HEK293 (cell line): ENCODE measurements around the gene CDH22.

Experiments used
- CTCF ChIA-PET: fragments of 350-600 bp; formaldehyde crosslinking; extraction: SDS; loops from one replicate; lab custom pipeline; 2021; ENCODE audit warnings: antibody characterized with exemption; lab: Yijun Ruan, JAX
- POLR2A ChIA-PET: fragments of 300-600 bp; formaldehyde crosslinking; extraction: SDS; loops from one replicate; lab custom pipeline; 2020; ENCODE audit warnings: antibody characterized with exemption, inconsistent platforms; lab: Yijun Ruan, JAX
- H3K27ac ChIP-seq: fragments of 200-500 bp; sonication (Bioruptor generic); 2 replicates; pipeline ENCODE4 v1.5.1; 2014; ENCODE audit warnings: low read depth, low read length, control low read depth, inconsistent platforms; ENCODE audit errors: extremely low read depth
- H3K36me3 ChIP-seq, 2 experiments: fragments of 200-500 bp in 1 of 2; sonication (Bioruptor generic) in 1 of 2; 1 replicate in 1 of 2; 2 replicates in 1 of 2; pipeline ENCODE4 v1.5.1; 2014 to 2017; ENCODE audit warnings: inconsistent platforms in 2 of 2, low read length in 2 of 2; ENCODE audit not compliant: control insufficient read depth in 2 of 2, insufficient read depth in 1 of 2
- H3K4me1 ChIP-seq: fragments of 200-500 bp; sonication (Bioruptor generic); 2 replicates; pipeline ENCODE4 v1.5.1; 2014; ENCODE audit warnings: mild to moderate bottlenecking, low read length, inconsistent platforms; ENCODE audit not compliant: control insufficient read depth, insufficient read depth
- H3K4me3 ChIP-seq: 2 replicates; pipeline ENCODE4 v1.5.1; 2011; ENCODE audit warnings: low read depth, mild to moderate bottlenecking, control low read depth, low read length, moderate library complexity
- H3K9me3 ChIP-seq: fragments of 200-500 bp; sonication (Bioruptor generic); 2 replicates; pipeline ENCODE4 v1.5.1; 2014; ENCODE audit warnings: low read depth, low read length, inconsistent platforms; ENCODE audit not compliant: control insufficient read depth, insufficient read depth
- EGR2 ChIP-seq: fragments of 450-650 bp; formaldehyde crosslinking; IDR thresholded peaks from 2 replicates; pipeline ENCODE4 v1.5.1; 2016; ENCODE audit warnings: low read depth, missing biosample characterization, missing genetic modification characterization
- GLIS2 ChIP-seq: fragments of 450-650 bp; formaldehyde crosslinking; IDR thresholded peaks from 2 replicates; pipeline ENCODE4 v1.5.1; 2016; ENCODE audit warnings: missing biosample characterization, missing genetic modification characterization
- KLF1 ChIP-seq: fragments of 450-650 bp; formaldehyde crosslinking; IDR thresholded peaks from 2 replicates; pipeline ENCODE4 v1.5.1; 2016; ENCODE audit warnings: missing biosample characterization, missing genetic modification characterization
- KLF16 ChIP-seq: fragments of 450-650 bp; formaldehyde crosslinking; IDR thresholded peaks from 2 replicates; pipeline ENCODE4 v1.5.1; 2017; ENCODE audit warnings: missing biosample characterization, missing genetic modification characterization
- SP2 ChIP-seq: fragments of 450-650 bp; formaldehyde crosslinking; IDR thresholded peaks from 2 replicates; pipeline ENCODE4 v1.5.1; 2016; ENCODE audit warnings: missing biosample characterization, missing genetic modification characterization
- SP7 ChIP-seq: fragments of 450-650 bp; formaldehyde crosslinking; IDR thresholded peaks from 2 replicates; pipeline ENCODE4 v1.5.1; 2016; ENCODE audit warnings: missing biosample characterization, missing genetic modification characterization
- ZBTB10 ChIP-seq: fragments of 450-650 bp; formaldehyde crosslinking; IDR thresholded peaks from 2 replicates; pipeline ENCODE4 v1.5.1; 2016; ENCODE audit warnings: missing biosample characterization, missing genetic modification characterization
- ZBTB17 ChIP-seq: fragments of 450-650 bp; formaldehyde crosslinking; IDR thresholded peaks from 2 replicates; pipeline ENCODE4 v1.5.1; 2016; ENCODE audit warnings: missing biosample characterization, missing genetic modification characterization
- ZBTB20 ChIP-seq: fragments of 450-650 bp; formaldehyde crosslinking; IDR thresholded peaks from 2 replicates; pipeline ENCODE4 v1.5.1; 2016; ENCODE audit warnings: missing biosample characterization, missing genetic modification characterization
- ZBTB48 ChIP-seq: fragments of 450-650 bp; formaldehyde crosslinking; IDR thresholded peaks from 2 replicates; pipeline ENCODE4 v1.5.1; 2016; ENCODE audit warnings: missing biosample characterization, missing genetic modification characterization
- ZFHX2 ChIP-seq: fragments of 450-650 bp; formaldehyde crosslinking; conservative IDR thresholded peaks from 2 replicates; pipeline ENCODE4 v1.5.1; 2016; ENCODE audit warnings: missing biosample characterization, missing genetic modification characterization
- ZIC2 ChIP-seq: fragments of 450-650 bp; formaldehyde crosslinking; IDR thresholded peaks from 2 replicates; pipeline ENCODE4 v1.5.1; 2016; ENCODE audit warnings: missing biosample characterization, missing genetic modification characterization
- ZNF157 ChIP-seq: fragments of 450-650 bp; formaldehyde crosslinking; IDR thresholded peaks from 2 replicates; pipeline ENCODE4 v1.5.1; 2016; ENCODE audit warnings: missing biosample characterization, missing genetic modification characterization
- ZNF341 ChIP-seq: fragments of 450-650 bp; formaldehyde crosslinking; IDR thresholded peaks from 2 replicates; pipeline ENCODE4; 2016; ENCODE audit warnings: low read depth, missing biosample characterization, missing genetic modification characterization
- ZNF350 ChIP-seq: fragments of 450-650 bp; formaldehyde crosslinking; IDR thresholded peaks from 2 replicates; pipeline ENCODE4 v1.5.0; 2017; ENCODE audit warnings: missing biosample characterization, mild to moderate bottlenecking, missing genetic modification characterization
- ZNF366 ChIP-seq: fragments of 450-650 bp; formaldehyde crosslinking; conservative IDR thresholded peaks from 2 replicates; pipeline ENCODE4 v1.5.1; 2016; ENCODE audit warnings: missing biosample characterization, missing genetic modification characterization
- ZNF560 ChIP-seq: fragments of 450-650 bp; formaldehyde crosslinking; IDR thresholded peaks from 2 replicates; pipeline ENCODE4 v1.5.1; 2017; ENCODE audit warnings: missing biosample characterization, missing genetic modification characterization, borderline replicate concordance
- TF ChIP-seq, protein P1 (sequence below): fragments of 450-650 bp; formaldehyde crosslinking; IDR thresholded peaks from 2 replicates; pipeline ENCODE4 v1.5.1; 2016; ENCODE audit warnings: missing biosample characterization, missing genetic modification characterization
- TF ChIP-seq, protein P2 (sequence below): fragments of 450-650 bp; formaldehyde crosslinking; IDR thresholded peaks from 2 replicates; pipeline ENCODE4 v1.5.1; 2016; ENCODE audit warnings: missing biosample characterization, missing genetic modification characterization
- TF ChIP-seq, protein P3 (sequence below): fragments of 450-650 bp; formaldehyde crosslinking; IDR thresholded peaks from 2 replicates; pipeline ENCODE4 v1.5.1; 2016; ENCODE audit warnings: missing biosample characterization, missing genetic modification characterization
- TF ChIP-seq, protein P4 (sequence below): fragments of 450-650 bp; formaldehyde crosslinking; IDR thresholded peaks from 2 replicates; pipeline ENCODE4 v1.5.1; 2017; ENCODE audit warnings: missing biosample characterization, missing genetic modification characterization
- TF ChIP-seq, protein P5 (sequence below): fragments of 450-650 bp; formaldehyde crosslinking; IDR thresholded peaks from 2 replicates; pipeline ENCODE4 v1.5.1; 2016; ENCODE audit warnings: missing biosample characterization, missing genetic modification characterization

Gene CDH22

GRCh38 chr20:46308258-46309157, at the start of gene CDH22:
Gene CDH22, minus strand, starts transcription at chr20:46308498. Its CDS starts 57,204 bp downstream, at chr20:46251294.
- CTCF ChIA-PET = interaction anchor here (0.6 to 1.0 kb wide), 3 partner anchors 91 to 454 kb away, joined by 3 to 5 read pairs (median 4); no protein-coding TSS in a partner anchor
- POLR2A ChIA-PET = no interaction called here
- Histone ChIP-seq H3K36me3 (no peaks in the 10 kb centered on the region), H3K4me1 (peaks cover 3% of the 10 kb centered on the region; the same call in 1 of the 2 replicates), H3K4me3 (peak within 1 kb of the TSS; percentile 33), H3K9me3 (no peaks in the 10 kb centered on the region), H3K27ac (no peak within 1 kb of the TSS)
- TF ChIP-seq, protein P1, sequence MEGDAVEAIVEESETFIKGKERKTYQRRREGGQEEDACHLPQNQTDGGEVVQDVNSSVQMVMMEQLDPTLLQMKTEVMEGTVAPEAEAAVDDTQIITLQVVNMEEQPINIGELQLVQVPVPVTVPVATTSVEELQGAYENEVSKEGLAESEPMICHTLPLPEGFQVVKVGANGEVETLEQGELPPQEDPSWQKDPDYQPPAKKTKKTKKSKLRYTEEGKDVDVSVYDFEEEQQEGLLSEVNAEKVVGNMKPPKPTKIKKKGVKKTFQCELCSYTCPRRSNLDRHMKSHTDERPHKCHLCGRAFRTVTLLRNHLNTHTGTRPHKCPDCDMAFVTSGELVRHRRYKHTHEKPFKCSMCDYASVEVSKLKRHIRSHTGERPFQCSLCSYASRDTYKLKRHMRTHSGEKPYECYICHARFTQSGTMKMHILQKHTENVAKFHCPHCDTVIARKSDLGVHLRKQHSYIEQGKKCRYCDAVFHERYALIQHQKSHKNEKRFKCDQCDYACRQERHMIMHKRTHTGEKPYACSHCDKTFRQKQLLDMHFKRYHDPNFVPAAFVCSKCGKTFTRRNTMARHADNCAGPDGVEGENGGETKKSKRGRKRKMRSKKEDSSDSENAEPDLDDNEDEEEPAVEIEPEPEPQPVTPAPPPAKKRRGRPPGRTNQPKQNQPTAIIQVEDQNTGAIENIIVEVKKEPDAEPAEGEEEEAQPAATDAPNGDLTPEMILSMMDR (tag by site-specific recombination) = peak; percentile 59
- TF ChIP-seq KLF1 (tag by site-specific recombination) (0 out of 2 replicates have a peak, but pooled peaks have one; percentile 24), ZNF560 (tag by site-specific recombination) (no peak), ZNF157 (no peak), ZBTB10 (tag by site-specific recombination) (peak; percentile 55; the same call in 1 of the 2 replicates), SP7 (0 out of 2 replicates have a peak, but pooled peaks have one; percentile 9), ZBTB48 (peak; percentile 83), EGR2 (tag by site-specific recombination) (peak; percentile 17; the same call in 1 of the 2 replicates), GLIS2 (peak; percentile 88), ZFHX2 (tag by site-specific recombination) (peak; percentile 55), KLF16 (tag by site-specific recombination) (0 out of 2 replicates have a peak, but pooled peaks have one; percentile 25), ZBTB20 (tag by site-specific recombination) (peak; percentile 18; the same call in 1 of the 2 replicates), ZNF350 (no peak), ZNF366 (tag by site-specific recombination) (peak; percentile 74), SP2 (tag by site-specific recombination) (peak; percentile 41; the same call in 1 of the 2 replicates), ZNF341 (tag by site-specific recombination) (peak; percentile 38; the same call in 1 of the 2 replicates), ZBTB17 (peak; percentile 40; the same call in 1 of the 2 replicates), ZIC2 (tag by site-specific recombination) (peak; percentile 88)
- TF ChIP-seq, protein P2, sequence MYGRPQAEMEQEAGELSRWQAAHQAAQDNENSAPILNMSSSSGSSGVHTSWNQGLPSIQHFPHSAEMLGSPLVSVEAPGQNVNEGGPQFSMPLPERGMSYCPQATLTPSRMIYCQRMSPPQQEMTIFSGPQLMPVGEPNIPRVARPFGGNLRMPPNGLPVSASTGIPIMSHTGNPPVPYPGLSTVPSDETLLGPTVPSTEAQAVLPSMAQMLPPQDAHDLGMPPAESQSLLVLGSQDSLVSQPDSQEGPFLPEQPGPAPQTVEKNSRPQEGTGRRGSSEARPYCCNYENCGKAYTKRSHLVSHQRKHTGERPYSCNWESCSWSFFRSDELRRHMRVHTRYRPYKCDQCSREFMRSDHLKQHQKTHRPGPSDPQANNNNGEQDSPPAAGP (tag by site-specific recombination) = peak; percentile 66
- TF ChIP-seq, protein P3, sequence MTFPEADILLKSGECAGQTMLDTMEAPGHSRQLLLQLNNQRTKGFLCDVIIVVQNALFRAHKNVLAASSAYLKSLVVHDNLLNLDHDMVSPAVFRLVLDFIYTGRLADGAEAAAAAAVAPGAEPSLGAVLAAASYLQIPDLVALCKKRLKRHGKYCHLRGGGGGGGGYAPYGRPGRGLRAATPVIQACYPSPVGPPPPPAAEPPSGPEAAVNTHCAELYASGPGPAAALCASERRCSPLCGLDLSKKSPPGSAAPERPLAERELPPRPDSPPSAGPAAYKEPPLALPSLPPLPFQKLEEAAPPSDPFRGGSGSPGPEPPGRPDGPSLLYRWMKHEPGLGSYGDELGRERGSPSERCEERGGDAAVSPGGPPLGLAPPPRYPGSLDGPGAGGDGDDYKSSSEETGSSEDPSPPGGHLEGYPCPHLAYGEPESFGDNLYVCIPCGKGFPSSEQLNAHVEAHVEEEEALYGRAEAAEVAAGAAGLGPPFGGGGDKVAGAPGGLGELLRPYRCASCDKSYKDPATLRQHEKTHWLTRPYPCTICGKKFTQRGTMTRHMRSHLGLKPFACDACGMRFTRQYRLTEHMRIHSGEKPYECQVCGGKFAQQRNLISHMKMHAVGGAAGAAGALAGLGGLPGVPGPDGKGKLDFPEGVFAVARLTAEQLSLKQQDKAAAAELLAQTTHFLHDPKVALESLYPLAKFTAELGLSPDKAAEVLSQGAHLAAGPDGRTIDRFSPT = no peak
- TF ChIP-seq, protein P4, sequence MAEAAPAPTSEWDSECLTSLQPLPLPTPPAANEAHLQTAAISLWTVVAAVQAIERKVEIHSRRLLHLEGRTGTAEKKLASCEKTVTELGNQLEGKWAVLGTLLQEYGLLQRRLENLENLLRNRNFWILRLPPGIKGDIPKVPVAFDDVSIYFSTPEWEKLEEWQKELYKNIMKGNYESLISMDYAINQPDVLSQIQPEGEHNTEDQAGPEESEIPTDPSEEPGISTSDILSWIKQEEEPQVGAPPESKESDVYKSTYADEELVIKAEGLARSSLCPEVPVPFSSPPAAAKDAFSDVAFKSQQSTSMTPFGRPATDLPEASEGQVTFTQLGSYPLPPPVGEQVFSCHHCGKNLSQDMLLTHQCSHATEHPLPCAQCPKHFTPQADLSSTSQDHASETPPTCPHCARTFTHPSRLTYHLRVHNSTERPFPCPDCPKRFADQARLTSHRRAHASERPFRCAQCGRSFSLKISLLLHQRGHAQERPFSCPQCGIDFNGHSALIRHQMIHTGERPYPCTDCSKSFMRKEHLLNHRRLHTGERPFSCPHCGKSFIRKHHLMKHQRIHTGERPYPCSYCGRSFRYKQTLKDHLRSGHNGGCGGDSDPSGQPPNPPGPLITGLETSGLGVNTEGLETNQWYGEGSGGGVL = peak; percentile 81
- TF ChIP-seq, protein P5, sequence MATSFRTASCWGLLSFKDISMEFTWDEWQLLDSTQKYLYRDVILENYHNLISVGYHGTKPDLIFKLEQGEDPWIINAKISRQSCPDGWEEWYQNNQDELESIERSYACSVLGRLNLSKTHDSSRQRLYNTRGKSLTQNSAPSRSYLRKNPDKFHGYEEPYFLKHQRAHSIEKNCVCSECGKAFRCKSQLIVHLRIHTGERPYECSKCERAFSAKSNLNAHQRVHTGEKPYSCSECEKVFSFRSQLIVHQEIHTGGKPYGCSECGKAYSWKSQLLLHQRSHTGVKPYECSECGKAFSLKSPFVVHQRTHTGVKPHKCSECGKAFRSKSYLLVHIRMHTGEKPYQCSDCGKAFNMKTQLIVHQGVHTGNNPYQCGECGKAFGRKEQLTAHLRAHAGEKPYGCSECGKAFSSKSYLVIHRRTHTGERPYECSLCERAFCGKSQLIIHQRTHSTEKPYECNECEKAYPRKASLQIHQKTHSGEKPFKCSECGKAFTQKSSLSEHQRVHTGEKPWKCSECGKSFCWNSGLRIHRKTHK (tag by site-specific recombination) = no peak
